GM19455 (cell line): ENCODE results near the gene TRAPPC13.
"Not testable (repeated sequence)": the region's sequence is repeated elsewhere in the genome, so short reads cannot be mapped to it uniquely, and the experiment has no call there.

Source experiments
- ATAC-seq: cut with Tn5 transposase; IDR thresholded peaks from one replicate; pipeline ENCODE4 v1.9.1; 2021; ENCODE audit not compliant: unreplicated experiment

Gene TRAPPC13

DNA sequence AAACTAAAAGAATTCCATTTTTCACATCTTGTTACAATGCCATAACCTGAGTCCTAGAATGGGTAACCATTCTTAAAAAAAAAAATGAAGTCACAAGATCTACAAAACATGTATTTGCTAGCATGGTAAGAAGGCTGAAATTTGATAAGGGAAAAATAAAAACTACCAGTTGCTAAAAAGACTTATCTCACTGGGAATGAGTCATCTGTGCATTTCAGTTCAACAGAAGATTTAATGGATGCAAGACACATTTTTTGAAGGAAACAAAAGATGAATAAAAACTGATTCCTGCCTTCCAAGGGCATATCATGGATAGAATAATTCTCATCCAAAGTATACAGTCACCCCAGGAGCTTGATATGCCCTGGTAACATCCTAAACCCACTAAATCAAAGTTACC lies 49.9 kb downstream of the TRAPPC13 start:
- ATAC-seq = no peak

DNA sequence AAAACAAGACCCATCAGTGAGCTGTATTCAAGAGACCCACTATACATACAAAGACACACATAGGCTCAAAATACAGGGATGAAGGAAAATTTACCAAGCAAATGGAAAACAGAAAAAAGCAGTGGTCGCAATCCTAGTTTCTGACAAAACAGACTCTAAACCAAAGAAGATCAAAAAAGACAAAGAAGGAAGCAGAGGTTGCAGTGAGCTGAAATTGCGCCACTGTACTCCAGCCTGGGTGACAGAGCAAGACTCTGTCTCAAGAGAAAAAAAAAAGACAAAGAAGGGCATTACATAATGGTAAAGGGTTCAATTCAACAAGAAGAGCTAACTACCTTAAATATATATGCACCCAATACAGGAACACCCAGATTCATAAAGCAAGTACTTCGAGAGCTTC lies 51.2 kb downstream of the TRAPPC13 start:
- not testable (repeated sequence) for ATAC-seq

DNA sequence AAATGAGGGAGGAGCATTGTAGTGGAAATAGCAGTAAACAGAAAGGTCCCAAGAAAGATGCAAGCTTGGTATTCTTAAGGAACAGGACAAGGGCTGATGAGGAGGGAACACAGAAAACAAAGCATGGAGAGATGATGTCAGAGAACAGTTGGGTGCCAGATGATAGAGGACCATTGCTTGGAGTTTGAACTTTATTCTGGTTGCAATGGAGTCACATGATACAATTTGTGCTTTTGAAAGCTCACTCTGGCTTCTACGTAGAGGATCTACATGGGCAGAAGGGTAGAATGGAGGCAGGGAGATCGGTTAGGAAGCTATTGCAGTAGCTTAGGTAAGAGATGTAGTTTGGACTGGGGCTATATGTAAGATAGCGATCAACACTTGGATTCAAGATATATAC lies 57.3 kb downstream of the TRAPPC13 start:
- ATAC-seq = no peak

DNA sequence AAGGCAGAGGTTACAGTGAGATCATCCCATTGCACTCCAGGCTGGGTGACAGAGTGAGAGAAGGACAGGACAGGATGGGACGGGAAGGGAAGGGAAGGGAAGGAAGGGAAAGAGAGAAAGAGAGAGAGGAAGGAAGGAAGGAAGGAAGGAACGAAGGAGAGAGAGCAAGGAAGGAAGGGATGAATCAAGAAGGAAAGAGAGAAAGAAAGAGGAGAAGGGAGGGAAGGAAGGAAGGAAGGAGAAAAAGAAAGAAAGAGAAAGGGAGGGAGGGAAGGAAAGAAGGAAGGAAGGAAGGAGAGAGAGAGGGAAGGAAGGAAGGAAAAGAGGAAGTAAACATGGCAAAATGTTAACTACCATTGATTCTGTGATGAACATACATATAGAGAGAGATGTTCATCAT lies 68.3 kb downstream of the TRAPPC13 start:
- no peak for ATAC-seq

DNA sequence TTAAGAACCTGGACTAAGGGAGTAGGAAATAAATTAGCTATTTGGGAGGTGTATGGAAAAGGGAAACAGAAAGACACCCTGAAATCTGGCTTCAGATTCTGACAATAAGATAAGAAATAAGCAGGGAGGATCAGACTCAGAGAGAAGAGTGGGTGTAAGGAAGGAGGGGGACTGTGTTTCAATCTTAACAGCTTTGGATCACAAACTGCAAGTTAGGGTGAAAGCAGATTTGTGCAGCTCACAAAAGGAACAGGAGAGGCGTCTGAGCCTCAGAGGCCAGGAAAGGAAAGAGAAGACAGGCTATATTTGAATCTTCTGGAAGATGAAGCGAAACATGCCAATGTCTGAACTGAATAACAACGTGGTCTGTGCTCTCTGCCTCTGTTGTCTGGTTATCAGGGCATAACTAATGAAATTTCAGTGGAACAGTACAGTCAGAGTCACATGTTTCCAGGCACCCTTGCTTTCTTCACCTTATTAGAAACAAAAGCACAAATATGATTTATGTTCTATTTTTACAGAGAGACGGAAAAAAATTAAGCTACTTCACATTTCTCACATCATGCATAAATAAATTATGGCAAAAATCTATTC lies 70.4 kb downstream of the TRAPPC13 start:
- ATAC-seq = no peak

DNA sequence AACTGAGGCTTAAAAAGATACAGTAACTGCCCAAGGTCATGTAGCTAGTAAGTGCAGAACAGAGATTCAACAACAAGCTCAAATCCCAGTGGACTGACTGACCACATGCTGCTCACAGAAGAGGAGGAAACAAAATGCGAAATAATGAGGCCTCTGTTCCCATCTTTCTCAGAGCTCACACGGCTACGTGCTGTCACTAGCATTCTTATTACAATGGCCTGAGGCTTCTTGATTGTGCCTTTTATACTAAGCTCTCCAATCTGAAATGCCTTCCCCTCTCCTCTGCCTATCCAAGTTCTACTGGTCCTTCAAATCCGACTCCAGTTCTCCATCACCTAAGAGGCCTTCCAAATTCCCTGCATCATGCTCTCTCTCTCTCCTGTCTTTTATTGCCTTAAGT lies 71.1 kb downstream of the TRAPPC13 start:
- no peak for ATAC-seq

DNA sequence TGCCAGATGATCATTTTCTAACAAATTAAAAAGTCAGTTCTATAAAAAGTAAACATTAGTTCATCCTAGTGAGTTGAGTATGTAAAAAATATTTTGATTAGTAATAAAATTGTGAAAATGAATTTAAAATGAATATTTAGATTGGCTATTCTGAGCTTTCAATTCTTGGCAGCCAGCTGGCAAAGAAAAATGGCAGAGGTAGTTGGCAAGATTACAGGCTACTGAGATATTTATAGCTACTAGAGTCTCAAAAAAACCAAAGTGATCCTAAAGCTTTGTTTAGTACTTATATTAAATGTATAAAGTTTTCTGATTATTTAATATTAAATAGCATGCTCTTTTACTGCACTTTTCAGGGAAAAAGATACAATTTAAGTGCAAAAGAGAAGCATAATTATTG lies 72.1 kb downstream of the TRAPPC13 start:
- no peak for ATAC-seq

DNA sequence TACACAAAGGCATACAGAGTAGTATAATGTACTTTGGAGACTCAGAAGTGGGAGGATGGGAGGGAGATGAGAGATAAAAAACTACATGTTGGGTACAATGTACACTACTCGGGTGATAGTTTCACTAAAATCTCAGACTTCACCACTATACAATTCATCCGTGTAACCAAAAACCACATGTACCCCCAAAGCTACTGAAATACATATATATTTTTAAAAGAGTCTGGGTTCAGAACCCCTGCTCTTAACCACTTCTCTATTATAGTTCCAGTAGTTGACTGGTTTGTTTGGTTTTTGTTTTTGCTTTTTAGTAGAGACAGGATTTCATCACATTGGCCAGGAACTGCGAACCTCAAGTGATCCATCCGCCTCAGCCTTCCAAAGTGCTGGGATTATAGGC lies 74.5 kb downstream of the TRAPPC13 start:
- no peak for ATAC-seq

DNA sequence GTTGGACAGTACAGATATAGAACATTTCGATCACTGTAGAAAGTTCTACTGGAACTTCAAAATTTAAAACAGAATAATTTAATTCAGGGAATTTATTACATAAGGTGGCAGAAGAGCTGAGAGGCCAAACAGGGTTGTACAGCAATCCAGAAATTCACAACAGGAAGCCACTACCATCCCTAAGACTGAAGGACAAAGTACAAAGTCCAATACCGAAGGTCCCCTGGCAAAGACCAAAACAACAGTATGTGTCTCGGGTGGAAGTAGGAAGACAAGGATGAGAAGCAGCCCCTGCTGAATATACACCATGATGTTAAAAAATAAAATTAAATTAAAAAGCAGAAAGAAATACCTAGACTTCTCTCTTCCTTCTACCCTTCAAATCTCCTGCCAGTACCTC lies 77.2 kb downstream of the TRAPPC13 start:
- ATAC-seq = no peak

DNA sequence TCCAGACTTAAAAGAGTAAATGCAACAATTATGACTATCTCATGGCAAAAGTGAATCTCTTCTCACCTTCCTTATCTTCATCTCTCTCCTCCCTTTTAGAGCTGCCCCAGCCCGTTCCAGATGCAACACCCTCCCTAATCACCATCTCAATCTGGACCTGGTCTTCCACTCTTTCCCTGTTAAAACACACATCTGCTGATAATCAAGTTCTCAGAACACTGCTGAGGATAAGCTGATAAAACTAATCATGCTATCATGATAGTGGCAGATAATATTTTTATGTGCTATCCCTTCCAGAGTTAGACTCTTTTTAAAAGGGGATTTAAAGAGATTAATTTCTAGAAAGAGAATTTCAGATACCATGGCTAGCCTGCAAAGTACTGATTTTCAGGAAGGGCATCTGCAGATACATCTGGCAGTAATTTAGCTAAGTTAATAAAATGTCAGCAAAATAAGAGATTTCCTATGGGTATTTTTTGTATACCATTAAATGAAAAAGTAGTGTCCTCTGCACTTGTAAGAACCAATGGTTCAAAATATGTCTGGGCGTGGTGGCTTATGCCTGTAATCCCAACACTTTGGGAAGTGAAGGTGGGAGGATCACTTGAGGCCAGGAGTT lies 79.9 kb downstream of the TRAPPC13 start:
- ATAC-seq = no peak

DNA sequence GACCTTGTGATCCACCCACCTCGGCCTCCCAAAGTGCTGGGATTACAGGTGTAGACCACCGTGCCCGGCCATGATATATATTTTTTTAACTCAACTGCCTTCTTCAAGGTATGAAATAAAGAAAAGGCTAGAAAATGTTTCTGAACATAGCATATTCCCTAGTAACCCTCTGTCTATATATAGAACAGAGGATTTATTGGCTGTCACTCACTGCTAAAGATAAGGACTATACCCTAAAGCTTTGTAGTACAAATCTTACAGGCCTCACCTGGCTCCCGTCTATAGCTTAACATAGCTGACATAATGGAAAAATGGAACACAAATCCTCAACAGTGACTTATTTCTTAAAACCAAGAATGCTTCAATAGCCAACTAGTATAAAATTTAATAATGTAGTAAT lies 82.8 kb downstream of the TRAPPC13 start:
- ATAC-seq = no peak

DNA sequence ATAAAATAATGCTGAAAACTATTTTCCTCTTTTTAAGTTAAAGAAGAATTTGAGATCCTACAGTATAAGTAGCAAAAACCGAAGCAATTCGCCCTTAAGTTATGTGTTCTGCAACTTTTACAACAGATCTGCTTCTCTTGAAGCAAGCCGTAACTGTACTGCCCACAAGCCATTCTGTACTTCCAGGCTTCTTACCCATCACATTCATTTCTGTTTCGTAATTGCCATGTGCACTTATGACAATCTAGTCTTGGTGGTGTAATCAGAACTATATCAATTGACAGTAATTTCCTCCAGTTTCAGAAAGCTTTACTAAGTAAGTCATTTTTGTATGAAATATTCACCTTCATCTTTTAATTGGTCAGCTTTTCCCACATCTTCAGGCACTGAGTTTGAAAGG lies 83.3 kb downstream of the TRAPPC13 start:
- no peak for ATAC-seq
